Astrocyte (in vitro differentiated cells and primary cell): ENCODE data around the gene PXDN. TPM values are rescaled to one million over a fixed set of nuclear protein-coding genes. Genes with fewer than 3 reads are reported as not detected.

ENCODE experiments used
- DNase-seq: peaks from one replicate; pipeline ENCODE4 v3.0.0-alpha.2; 2010; ENCODE audit warnings: low read depth
- FAIRE-seq: peaks from 2 replicates; lab custom pipeline; 2011; peaks lifted over from hg19 to GRCh38; lab: Jason Lieb, UNC
- H2AFZ ChIP-seq: 2 replicates; pipeline ENCODE4 v1.6.0; 2012; ENCODE audit warnings: low read depth, low read length, inconsistent platforms
- H3K27ac ChIP-seq: 2 replicates; pipeline ENCODE4 v1.5.1; 2011; ENCODE audit warnings: low read depth, low read length, inconsistent platforms
- H3K27me3 ChIP-seq: 2 replicates; pipeline ENCODE4 v1.6.0; 2011; ENCODE audit warnings: low read length, inconsistent platforms; ENCODE audit not compliant: insufficient read depth
- H3K36me3 ChIP-seq: 2 replicates; pipeline ENCODE4 v1.5.1; 2011; ENCODE audit warnings: low read length, inconsistent platforms; ENCODE audit not compliant: insufficient read depth
- H3K4me1 ChIP-seq: 2 replicates; pipeline ENCODE4 v1.5.1; 2011; ENCODE audit warnings: low read length, inconsistent platforms; ENCODE audit not compliant: insufficient read depth
- H3K4me2 ChIP-seq: 2 replicates; pipeline ENCODE4 v1.6.0; 2012; ENCODE audit warnings: low read length, inconsistent platforms
- H3K4me3 ChIP-seq: 2 replicates; pipeline ENCODE4 v1.5.1; 2011; ENCODE audit warnings: low read depth, mild to moderate bottlenecking, low read length, inconsistent platforms; ENCODE audit not compliant: insufficient read depth
- H3K79me2 ChIP-seq: 2 replicates; pipeline ENCODE4 v1.6.0; 2012; ENCODE audit warnings: mild to moderate bottlenecking, low read length, inconsistent platforms; ENCODE audit not compliant: insufficient read depth
- H3K9ac ChIP-seq: 2 replicates; pipeline ENCODE4 v1.6.0; 2012; ENCODE audit warnings: mild to moderate bottlenecking, low read length, inconsistent platforms
- H3K9me3 ChIP-seq: 2 replicates; pipeline ENCODE4 v1.5.1; 2012; ENCODE audit warnings: low read depth, mild to moderate bottlenecking, low read length, inconsistent platforms; ENCODE audit not compliant: insufficient read depth
- H4K20me1 ChIP-seq: 2 replicates; pipeline ENCODE4 v1.6.0; 2012; ENCODE audit warnings: low read length, inconsistent platforms; ENCODE audit not compliant: insufficient read depth
- H3K27ac Mint-ChIP-seq: one replicate; pipeline ENCODE4 v1.8.0; 2021; ENCODE audit warnings: mild to moderate bottlenecking, mixed read lengths; ENCODE audit not compliant: unreplicated experiment
- H3K27me3 Mint-ChIP-seq: one replicate; pipeline ENCODE4 v1.8.0; 2021; ENCODE audit warnings: low read depth, mixed read lengths; ENCODE audit not compliant: unreplicated experiment
- H3K36me3 Mint-ChIP-seq: one replicate; pipeline ENCODE4 v1.8.0; 2021; ENCODE audit warnings: low read depth, mixed read lengths; ENCODE audit not compliant: unreplicated experiment
- H3K4me1 Mint-ChIP-seq: one replicate; pipeline ENCODE4 v1.8.0; 2021; ENCODE audit warnings: low read depth, mixed read lengths; ENCODE audit not compliant: unreplicated experiment
- H3K4me3 Mint-ChIP-seq: one replicate; pipeline ENCODE4 v1.8.0; 2021; ENCODE audit warnings: mild to moderate bottlenecking, moderate library complexity, mixed read lengths; ENCODE audit not compliant: unreplicated experiment
- H3K9me3 Mint-ChIP-seq: one replicate; pipeline ENCODE4 v1.8.0; 2021; ENCODE audit warnings: mild to moderate bottlenecking, mixed read lengths; ENCODE audit not compliant: unreplicated experiment
- EZH2 ChIP-seq: IDR thresholded peaks from 2 replicates; pipeline ENCODE4 v1.6.1; 2012; ENCODE audit warnings: mild to moderate bottlenecking, low read length, inconsistent platforms; ENCODE audit not compliant: insufficient read depth
- total RNA-seq: library from RNA; stranded (reverse); gene quantifications from 2 replicates; pipeline ENCODE4 v1.2.1, GENCODE V29; 2021
- TF ChIP-seq, protein P1 (sequence below): IDR thresholded peaks from 2 replicates; pipeline ENCODE4 v1.5.1; 2011; ENCODE audit warnings: low read depth, mild to moderate bottlenecking, inconsistent platforms, low read length, moderate library complexity; ENCODE audit not compliant: insufficient read depth

Gene PXDN
- total RNA-seq, 1 donor from 2014 or later = 417 TPM

DNA sequence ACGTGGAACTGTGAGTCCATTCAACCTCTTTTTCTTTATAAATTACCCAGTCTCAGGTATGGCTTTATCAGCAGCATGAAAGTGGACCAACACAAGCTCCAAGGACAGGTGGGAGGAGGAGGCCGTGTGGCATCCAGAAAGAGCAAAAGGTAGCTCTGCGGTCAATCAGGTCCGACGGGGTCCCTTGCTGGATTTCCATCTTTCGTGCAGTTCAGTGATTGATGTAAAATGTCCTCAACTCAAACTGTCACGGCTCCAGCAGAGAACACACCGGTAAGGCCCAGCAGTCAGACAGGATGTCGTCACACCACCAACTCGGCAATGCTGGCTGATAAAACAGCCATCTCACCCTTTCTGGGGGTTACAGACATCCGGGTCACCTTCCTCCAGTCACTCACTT, 123.3 kb downstream of the PXDN start:
- Histone ChIP-seq H3K4me1 (peaks cover 12% of the 10 kb centered on the region), H3K36me3 (no peaks in the 10 kb centered on the region), H3K4me2 (no peak overlapping the region), H3K9ac (no peak overlapping the region), H2AFZ (no peak overlapping the region), H4K20me1 (no peaks in the 10 kb centered on the region), H3K27ac (no peak overlapping the region), H3K9me3 (no peaks in the 10 kb centered on the region), H3K4me3 (no peak overlapping the region), H3K79me2 (no peaks in the 10 kb centered on the region), H3K27me3 (no peaks in the 10 kb centered on the region)
- FAIRE-seq = no peak
- H3K36me3 Mint-ChIP-seq = peaks cover 2% of the 10 kb centered on the region
- TF ChIP-seq EZH2 = no peak
- TF ChIP-seq, protein P1, sequence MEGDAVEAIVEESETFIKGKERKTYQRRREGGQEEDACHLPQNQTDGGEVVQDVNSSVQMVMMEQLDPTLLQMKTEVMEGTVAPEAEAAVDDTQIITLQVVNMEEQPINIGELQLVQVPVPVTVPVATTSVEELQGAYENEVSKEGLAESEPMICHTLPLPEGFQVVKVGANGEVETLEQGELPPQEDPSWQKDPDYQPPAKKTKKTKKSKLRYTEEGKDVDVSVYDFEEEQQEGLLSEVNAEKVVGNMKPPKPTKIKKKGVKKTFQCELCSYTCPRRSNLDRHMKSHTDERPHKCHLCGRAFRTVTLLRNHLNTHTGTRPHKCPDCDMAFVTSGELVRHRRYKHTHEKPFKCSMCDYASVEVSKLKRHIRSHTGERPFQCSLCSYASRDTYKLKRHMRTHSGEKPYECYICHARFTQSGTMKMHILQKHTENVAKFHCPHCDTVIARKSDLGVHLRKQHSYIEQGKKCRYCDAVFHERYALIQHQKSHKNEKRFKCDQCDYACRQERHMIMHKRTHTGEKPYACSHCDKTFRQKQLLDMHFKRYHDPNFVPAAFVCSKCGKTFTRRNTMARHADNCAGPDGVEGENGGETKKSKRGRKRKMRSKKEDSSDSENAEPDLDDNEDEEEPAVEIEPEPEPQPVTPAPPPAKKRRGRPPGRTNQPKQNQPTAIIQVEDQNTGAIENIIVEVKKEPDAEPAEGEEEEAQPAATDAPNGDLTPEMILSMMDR = no peak
- H3K27ac Mint-ChIP-seq = no peak overlapping the region
- H3K27me3 Mint-ChIP-seq = peaks cover 8% of the 10 kb centered on the region
- peaks cover 11% of the 10 kb centered on the region for H3K4me1 Mint-ChIP-seq
- peaks cover 2% of the 10 kb centered on the region for H3K9me3 Mint-ChIP-seq
- no peak overlapping the region for H3K4me3 Mint-ChIP-seq
- DNase-seq = no peak

DNA sequence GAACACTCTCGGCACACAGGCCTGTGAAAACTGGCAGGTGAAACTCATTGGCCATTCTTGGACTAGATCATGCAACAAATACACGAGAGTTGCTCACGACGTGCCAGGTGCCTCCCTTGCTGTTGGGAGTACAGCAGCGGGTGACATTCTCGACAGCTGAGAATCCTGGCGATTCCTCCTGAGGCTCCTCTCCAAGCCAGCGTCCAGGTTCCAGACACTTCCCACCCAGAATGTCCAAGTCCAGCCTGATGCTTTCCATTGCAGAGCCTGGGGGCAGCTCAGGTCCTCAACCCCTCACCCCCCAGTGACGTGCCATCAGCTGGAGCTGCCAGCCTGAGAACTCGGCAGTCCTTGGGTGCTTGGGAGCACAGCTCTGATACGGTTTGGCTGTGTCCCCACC, 124.2 kb downstream of the PXDN start:
- Mint-ChIP-seq H3K36me3 (peaks cover 2% of the 10 kb centered on the region), H3K27ac (no peak overlapping the region), H3K4me1 (peaks cover 2% of the 10 kb centered on the region), H3K9me3 (peaks cover 2% of the 10 kb centered on the region), H3K4me3 (no peak overlapping the region), H3K27me3 (peaks cover 8% of the 10 kb centered on the region)
- Histone ChIP-seq H3K27me3 (no peaks in the 10 kb centered on the region), H3K9me3 (no peaks in the 10 kb centered on the region), H2AFZ (no peak overlapping the region), H3K9ac (no peak overlapping the region), H3K27ac (no peak overlapping the region), H4K20me1 (no peaks in the 10 kb centered on the region), H3K79me2 (no peaks in the 10 kb centered on the region), H3K4me1 (peaks cover 2% of the 10 kb centered on the region), H3K4me3 (no peak overlapping the region), H3K4me2 (no peak overlapping the region), H3K36me3 (no peaks in the 10 kb centered on the region)
- FAIRE-seq (no peak), DNase-seq (no peak)
- no peak for TF ChIP-seq EZH2
- TF ChIP-seq, protein P1 = no peak

GRCh38 chr2:1619556-1619955, 124.8 kb downstream of the PXDN start:
- Histone ChIP-seq H3K79me2 (no peaks in the 10 kb centered on the region), H3K4me1 (no peaks in the 10 kb centered on the region), H3K27me3 (no peaks in the 10 kb centered on the region), H4K20me1 (no peaks in the 10 kb centered on the region), H3K27ac (no peak overlapping the region), H3K36me3 (no peaks in the 10 kb centered on the region), H3K9ac (no peak overlapping the region), H2AFZ (no peak overlapping the region), H3K4me2 (no peak overlapping the region), H3K4me3 (no peak overlapping the region), H3K9me3 (no peaks in the 10 kb centered on the region)
- peaks cover 2% of the 10 kb centered on the region for H3K9me3 Mint-ChIP-seq
- no peak for FAIRE-seq
- H3K4me1 Mint-ChIP-seq = peaks cover 1% of the 10 kb centered on the region
- H3K36me3 Mint-ChIP-seq = peaks cover 2% of the 10 kb centered on the region
- H3K27me3 Mint-ChIP-seq = peaks cover 8% of the 10 kb centered on the region
- no peak overlapping the region for H3K27ac Mint-ChIP-seq
- no peak for DNase-seq
- H3K4me3 Mint-ChIP-seq = no peak overlapping the region
- TF ChIP-seq EZH2 = no peak
- TF ChIP-seq, protein P1 = no peak
